ENCODE data around the gene STK11IP. TPM values are rescaled to one million over a fixed set of nuclear protein-coding genes. Genes with fewer than 3 reads are reported as not detected.

Gene STK11IP, protein sequence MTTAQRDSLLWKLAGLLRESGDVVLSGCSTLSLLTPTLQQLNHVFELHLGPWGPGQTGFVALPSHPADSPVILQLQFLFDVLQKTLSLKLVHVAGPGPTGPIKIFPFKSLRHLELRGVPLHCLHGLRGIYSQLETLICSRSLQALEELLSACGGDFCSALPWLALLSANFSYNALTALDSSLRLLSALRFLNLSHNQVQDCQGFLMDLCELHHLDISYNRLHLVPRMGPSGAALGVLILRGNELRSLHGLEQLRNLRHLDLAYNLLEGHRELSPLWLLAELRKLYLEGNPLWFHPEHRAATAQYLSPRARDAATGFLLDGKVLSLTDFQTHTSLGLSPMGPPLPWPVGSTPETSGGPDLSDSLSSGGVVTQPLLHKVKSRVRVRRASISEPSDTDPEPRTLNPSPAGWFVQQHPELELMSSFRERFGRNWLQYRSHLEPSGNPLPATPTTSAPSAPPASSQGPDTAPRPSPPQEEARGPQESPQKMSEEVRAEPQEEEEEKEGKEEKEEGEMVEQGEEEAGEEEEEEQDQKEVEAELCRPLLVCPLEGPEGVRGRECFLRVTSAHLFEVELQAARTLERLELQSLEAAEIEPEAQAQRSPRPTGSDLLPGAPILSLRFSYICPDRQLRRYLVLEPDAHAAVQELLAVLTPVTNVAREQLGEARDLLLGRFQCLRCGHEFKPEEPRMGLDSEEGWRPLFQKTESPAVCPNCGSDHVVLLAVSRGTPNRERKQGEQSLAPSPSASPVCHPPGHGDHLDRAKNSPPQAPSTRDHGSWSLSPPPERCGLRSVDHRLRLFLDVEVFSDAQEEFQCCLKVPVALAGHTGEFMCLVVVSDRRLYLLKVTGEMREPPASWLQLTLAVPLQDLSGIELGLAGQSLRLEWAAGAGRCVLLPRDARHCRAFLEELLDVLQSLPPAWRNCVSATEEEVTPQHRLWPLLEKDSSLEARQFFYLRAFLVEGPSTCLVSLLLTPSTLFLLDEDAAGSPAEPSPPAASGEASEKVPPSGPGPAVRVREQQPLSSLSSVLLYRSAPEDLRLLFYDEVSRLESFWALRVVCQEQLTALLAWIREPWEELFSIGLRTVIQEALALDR
- total RNA-seq: 11.1 and 12.6 TPM in 2 replicates

DNA sequence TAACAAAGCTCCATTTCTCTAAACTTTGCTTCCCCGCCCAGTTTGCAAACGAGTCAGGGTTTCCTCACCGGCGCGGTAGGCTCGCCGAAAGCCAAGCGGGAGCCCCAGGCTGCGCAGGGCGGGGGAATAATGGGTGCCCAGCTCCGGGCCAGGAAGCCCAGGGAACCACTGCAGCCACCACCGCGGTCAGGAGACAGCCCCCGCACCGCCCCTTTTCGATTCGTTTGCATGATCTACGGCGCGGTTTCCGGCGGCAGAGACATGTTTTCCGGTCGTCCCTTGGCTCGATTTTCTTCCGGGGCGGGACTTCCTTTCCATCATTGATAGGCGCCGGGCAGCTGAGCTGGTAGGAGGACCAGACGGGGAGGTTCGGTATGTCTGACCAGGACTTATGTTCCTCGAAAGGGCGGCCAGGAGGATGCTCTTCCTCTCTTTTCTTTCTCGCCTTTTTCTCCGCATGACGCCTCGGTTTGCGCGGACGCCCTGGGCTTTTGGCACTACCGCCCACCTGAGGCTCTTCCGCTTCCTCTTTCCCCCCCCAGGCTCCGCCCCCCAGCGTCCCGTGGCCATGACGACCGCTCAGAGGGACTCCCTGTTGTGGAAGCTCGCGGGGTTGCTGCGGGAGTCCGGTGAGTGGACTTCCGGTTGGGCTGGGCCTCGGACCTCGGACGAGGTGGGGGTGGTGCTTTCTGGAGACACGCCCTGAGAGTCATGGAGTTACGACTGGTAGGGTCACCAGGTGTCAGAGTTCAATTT lies at the start of gene STK11IP:
Gene STK11IP, plus strand, starts transcription at position 306 of the 756 bp plus-strand sequence. Its CDS starts 263 bp downstream, at position 569.

DNA sequence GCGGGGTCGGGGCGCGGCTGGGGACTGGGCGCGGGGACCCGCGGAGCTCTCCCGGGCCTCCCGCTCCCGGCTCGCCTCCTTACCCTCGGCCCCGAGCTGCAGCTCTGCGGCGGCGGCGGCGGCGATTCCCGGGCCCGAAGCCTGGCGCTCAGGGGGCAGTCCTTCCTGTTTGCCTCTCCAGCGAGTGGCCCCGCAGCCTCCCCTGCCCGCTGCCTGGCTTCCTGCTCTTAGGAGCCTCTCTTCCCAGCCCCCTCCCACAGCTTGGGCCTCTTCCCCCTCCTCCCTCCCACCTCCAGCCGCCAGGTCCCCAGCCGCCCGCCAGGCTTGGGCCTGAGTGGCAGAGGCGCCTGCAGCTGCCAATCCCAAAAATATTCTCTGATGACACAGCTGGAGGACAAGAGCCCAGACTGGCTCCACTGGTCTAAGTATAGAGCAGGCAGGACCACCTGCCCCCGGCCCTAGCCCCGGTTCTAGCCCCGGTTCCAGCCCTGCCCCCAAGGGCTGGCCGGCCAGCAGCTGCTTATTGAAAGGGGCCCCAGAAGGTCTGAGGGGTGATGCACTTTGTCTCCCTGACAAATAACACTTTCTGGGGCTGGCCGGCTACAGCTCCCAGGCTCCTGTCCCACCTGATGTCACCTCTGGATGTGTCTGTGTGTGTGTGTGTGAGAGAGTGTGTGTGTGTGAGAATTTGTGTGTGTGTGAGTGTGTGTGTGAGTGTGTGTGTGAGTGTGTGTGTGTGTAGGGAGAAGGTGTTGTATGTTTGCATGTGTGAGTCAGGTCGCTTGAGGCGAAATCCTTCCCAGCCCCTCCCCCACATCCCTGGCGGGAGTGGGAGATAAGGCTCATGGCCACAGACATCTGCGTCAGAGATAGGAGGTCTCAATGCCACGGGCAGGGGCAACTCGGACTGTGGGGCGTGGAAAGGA lies 26.1 kb upstream of the STK11IP start, which contains the start of gene OBSL1:
Gene OBSL1, minus strand, starts transcription at position 229 of the 926 bp plus-strand sequence. CDS start 307 bp downstream, outside the sequence.

DNA sequence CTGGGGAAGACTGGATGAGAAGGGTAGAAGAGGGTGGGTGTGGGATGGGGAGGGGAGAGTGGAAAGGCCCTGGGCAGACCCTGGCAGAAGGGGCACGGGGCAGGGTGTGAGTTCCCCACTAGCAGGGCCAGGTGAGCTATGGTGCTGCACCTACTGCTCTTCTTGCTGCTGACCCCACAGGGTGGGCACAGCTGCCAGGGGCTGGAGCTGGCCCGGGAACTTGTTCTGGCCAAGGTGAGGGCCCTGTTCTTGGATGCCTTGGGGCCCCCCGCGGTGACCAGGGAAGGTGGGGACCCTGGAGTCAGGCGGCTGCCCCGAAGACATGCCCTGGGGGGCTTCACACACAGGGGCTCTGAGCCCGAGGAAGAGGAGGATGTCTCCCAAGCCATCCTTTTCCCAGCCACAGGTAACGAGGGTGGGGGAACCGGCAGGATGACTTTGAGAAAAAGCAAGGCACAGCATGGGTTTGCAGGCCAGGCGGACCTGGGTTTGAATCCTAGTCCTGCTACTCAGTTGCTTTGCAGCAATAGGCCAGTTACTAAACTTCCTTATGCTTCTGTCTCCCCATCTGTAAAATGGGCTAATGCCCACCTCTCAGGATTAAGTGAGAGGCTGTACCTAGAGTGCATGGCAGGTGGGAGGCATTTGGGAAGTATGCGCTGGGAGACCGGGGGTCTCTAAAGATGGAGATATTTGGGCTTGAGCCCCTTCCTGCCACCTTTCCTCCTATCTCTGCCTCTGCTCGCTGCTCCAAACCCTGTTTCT lies 25.2 kb upstream of the STK11IP start, which contains the start of gene INHA:
Gene INHA, plus strand, starts transcription at position 74 of the 765 bp plus-strand sequence. Its CDS starts 65 bp downstream, at position 139.

DNA sequence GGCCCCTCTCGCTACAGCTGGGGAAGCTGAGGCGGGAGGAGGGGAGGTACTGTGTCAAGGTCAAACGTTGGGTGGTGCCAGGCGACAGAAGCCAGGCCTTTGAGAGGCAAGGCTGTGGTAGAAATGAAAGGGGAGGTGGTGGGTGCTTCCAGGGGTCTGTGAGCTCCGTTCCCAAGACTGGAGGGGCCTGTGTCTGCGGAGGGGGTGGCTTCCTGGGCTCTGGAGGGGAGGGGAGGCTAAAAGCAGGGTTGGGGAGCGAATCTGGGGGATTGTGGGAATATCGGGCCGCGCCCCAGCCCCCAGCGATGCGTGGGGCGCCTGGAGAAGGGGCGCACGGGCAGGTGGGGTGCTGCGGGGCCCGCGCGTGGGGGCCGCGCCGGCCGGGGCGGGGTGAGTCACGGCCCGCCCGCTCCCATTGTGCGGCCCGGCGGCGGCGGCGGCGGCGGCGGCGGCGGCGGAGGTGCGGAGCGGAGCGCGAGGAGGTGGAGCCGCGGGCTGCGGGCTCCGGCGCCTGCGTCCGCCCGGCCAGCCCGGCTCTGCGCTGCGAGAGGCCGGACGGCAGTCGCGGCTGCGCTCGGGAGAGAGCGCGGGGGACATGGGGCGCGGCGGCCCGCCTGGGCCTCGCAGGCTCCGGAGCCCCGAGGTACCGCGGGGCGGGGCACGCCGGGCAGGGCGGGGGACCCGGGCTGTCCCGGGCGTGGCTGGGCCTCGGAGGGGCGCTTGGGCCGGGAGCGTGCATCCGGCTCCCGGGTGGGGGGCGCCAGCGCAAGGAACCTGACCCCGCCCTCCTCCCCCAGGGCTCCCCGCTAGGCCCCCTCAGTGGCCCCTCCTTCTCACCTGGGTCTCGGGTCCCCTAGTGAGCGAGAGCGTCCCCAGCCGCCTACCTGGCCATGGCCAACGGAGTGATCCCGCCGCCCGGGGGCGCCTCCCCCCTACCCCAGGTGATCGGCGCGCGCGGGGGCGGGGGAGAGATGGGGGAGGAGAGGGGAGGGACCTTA lies 29.7 kb downstream of the STK11IP start, which contains the start of gene SLC4A3:
Gene SLC4A3, plus strand, starts transcription at position 528 of the 998 bp plus-strand sequence. Its CDS starts 363 bp downstream, at position 891.

Other genes with a start within 250 kb of the STK11IP start
- 47.6 and 49.3 TPM in 2 replicates for gene DNPEP, start 209.9 kb upstream of the STK11IP start, total RNA-seq
- gene DES, start 179.5 kb upstream of the STK11IP start, total RNA-seq: 0.13 and 0.62 TPM in 2 replicates
- gene SPEG, start 163.0 kb upstream of the STK11IP start, total RNA-seq: 11.1 and 25.1 TPM in 2 replicates
- 45.5 and 55.0 TPM in 2 replicates for gene GMPPA, start 99.0 kb upstream of the STK11IP start, total RNA-seq
- gene ASIC4, start 83.4 kb upstream of the STK11IP start, total RNA-seq: 0.12 TPM in 1 of 2 replicates, not detected in the other
- gene CHPF, start 54.0 kb upstream of the STK11IP start, total RNA-seq: 107 and 128 TPM in 2 replicates
- gene TMEM198, start 53.8 kb upstream of the STK11IP start, total RNA-seq: 1.1 and 1.3 TPM in 2 replicates
- 28.4 and 43.8 TPM in 2 replicates for gene OBSL1, start 26.3 kb upstream of the STK11IP start, total RNA-seq
- 0.13 and 0.25 TPM in 2 replicates for gene INHA, start 25.5 kb upstream of the STK11IP start, total RNA-seq
- gene SLC4A3, start 29.8 kb downstream of the STK11IP start, total RNA-seq: 0.40 and 0.50 TPM in 2 replicates